ENCODE results near the gene COL6A1. TPM values are rescaled to one million over a fixed set of nuclear protein-coding genes. Genes with fewer than 3 reads are reported as not detected.

Gene COL6A1
- total RNA-seq, 1 experiment from 2014 or later = 19.7 TPM

GRCh38 chr21:45937721-45938452, 43.7 kb upstream of the COL6A1 start:
- Histone ChIP-seq H3K4me3 (ENCODE audit: low read depth, low read length, poor library complexity, severe bottlenecking) (no peak overlapping the region), H3K36me3 (ENCODE audit: insufficient read depth, low read length, poor library complexity, severe bottlenecking) (no peaks in the 10 kb centered on the region), H3K27me3 (replicated peaks; ENCODE audit: insufficient read depth, low read depth, low read length, poor library complexity) (no peaks in the 10 kb centered on the region), H3K4me1 (ENCODE audit: insufficient read depth, low read length, poor library complexity, severe bottlenecking) (no peaks in the 10 kb centered on the region), H3K27ac (ENCODE audit: low read depth, low read length, poor library complexity, severe bottlenecking) (no peak overlapping the region), H3K9me3 (ENCODE audit: low read depth, low read length, poor library complexity, severe bottlenecking) (peaks cover 4% of the 10 kb centered on the region)
- CTCF ChIA-PET = no interaction called here
- DNase-seq (ENCODE audit: low spot score) = no peak
- BruUV-seq (replicated peaks) = no TSS peak
- TF ChIP-seq EZH2 (IDR thresholded peaks at IDR 0.05; ENCODE audit: borderline replicate concordance, low read depth, low read length, poor library complexity, severe bottlenecking) = no peak
- TF ChIP-seq, protein P1, sequence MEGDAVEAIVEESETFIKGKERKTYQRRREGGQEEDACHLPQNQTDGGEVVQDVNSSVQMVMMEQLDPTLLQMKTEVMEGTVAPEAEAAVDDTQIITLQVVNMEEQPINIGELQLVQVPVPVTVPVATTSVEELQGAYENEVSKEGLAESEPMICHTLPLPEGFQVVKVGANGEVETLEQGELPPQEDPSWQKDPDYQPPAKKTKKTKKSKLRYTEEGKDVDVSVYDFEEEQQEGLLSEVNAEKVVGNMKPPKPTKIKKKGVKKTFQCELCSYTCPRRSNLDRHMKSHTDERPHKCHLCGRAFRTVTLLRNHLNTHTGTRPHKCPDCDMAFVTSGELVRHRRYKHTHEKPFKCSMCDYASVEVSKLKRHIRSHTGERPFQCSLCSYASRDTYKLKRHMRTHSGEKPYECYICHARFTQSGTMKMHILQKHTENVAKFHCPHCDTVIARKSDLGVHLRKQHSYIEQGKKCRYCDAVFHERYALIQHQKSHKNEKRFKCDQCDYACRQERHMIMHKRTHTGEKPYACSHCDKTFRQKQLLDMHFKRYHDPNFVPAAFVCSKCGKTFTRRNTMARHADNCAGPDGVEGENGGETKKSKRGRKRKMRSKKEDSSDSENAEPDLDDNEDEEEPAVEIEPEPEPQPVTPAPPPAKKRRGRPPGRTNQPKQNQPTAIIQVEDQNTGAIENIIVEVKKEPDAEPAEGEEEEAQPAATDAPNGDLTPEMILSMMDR (conservative IDR thresholded peaks at IDR 0.05; ENCODE audit: low read depth, low read length) = no peak
- intact Hi-C loops (cut with micrococcal nuclease; ENCODE audit: unreplicated experiment) = no loop called here
- POLR2A ChIA-PET (ENCODE audit: low non-redundant PET) = no interaction called here

- intact Hi-C loops (cut with micrococcal nuclease; ENCODE audit: unreplicated experiment) = no loop called here
- Histone ChIP-seq H3K27me3 (replicated peaks; ENCODE audit: insufficient read depth, low read depth, low read length, poor library complexity) (no peaks in the 10 kb centered on the region), H3K4me3 (ENCODE audit: low read depth, low read length, poor library complexity, severe bottlenecking) (no peak overlapping the region), H3K4me1 (ENCODE audit: insufficient read depth, low read length, poor library complexity, severe bottlenecking) (no peaks in the 10 kb centered on the region), H3K36me3 (ENCODE audit: insufficient read depth, low read length, poor library complexity, severe bottlenecking) (no peaks in the 10 kb centered on the region), H3K27ac (ENCODE audit: low read depth, low read length, poor library complexity, severe bottlenecking) (no peak overlapping the region), H3K9me3 (ENCODE audit: low read depth, low read length, poor library complexity, severe bottlenecking) (peaks cover 4% of the 10 kb centered on the region)
- BruUV-seq (replicated peaks) = no TSS peak
- ChIA-PET POLR2A (ENCODE audit: low non-redundant PET) (no interaction called here), CTCF (no interaction called here)
- DNase-seq (ENCODE audit: low spot score) = no peak
- TF ChIP-seq, protein P1 (conservative IDR thresholded peaks at IDR 0.05; ENCODE audit: low read depth, low read length) = no peak
- TF ChIP-seq EZH2 (IDR thresholded peaks at IDR 0.05; ENCODE audit: borderline replicate concordance, low read depth, low read length, poor library complexity, severe bottlenecking) = no peak
Measured at GRCh38 chr21:45938453-45938755, 43.2 kb upstream of the COL6A1 start.

- DNase-seq (ENCODE audit: low spot score) = no peak
- Histone ChIP-seq H3K27me3 (replicated peaks; ENCODE audit: insufficient read depth, low read depth, low read length, poor library complexity) (no peaks in the 10 kb centered on the region), H3K27ac (ENCODE audit: low read depth, low read length, poor library complexity, severe bottlenecking) (no peak overlapping the region), H3K36me3 (ENCODE audit: insufficient read depth, low read length, poor library complexity, severe bottlenecking) (no peaks in the 10 kb centered on the region), H3K9me3 (ENCODE audit: low read depth, low read length, poor library complexity, severe bottlenecking) (peaks cover 4% of the 10 kb centered on the region), H3K4me3 (ENCODE audit: low read depth, low read length, poor library complexity, severe bottlenecking) (no peak overlapping the region), H3K4me1 (ENCODE audit: insufficient read depth, low read length, poor library complexity, severe bottlenecking) (no peaks in the 10 kb centered on the region)
- intact Hi-C loops (cut with micrococcal nuclease; ENCODE audit: unreplicated experiment) = no loop called here
- no TSS peak for BruUV-seq (replicated peaks)
- POLR2A ChIA-PET (ENCODE audit: low non-redundant PET) = no interaction called here
- CTCF ChIA-PET = no interaction called here
- TF ChIP-seq, protein P1 (conservative IDR thresholded peaks at IDR 0.05; ENCODE audit: low read depth, low read length) = no peak
- no peak for TF ChIP-seq EZH2 (IDR thresholded peaks at IDR 0.05; ENCODE audit: borderline replicate concordance, low read depth, low read length, poor library complexity, severe bottlenecking)
Measured at GRCh38 chr21:45938811-45939520, 42.6 kb upstream of the COL6A1 start.
